Activated effector memory CD4-positive, alpha-beta T cell treated with anti-CD3 and anti-CD28 coated beads, Interleukin-2, amount 50 U/mL, for 16 hours (primary cell): ENCODE results near the gene FAM78A.
A peak's percentile ranks its signal among the peaks of the same experiment; 100 is the strongest.
"Not testable (repeated sequence)": the region's sequence is repeated elsewhere in the genome, so short reads cannot be mapped to it uniquely, and the experiment has no call there.

Experiments used
- DNase-seq: peaks from one replicate; pipeline ENCODE4 v3.0.0-alpha.2; 2020

The FAM78A gene

DNA sequence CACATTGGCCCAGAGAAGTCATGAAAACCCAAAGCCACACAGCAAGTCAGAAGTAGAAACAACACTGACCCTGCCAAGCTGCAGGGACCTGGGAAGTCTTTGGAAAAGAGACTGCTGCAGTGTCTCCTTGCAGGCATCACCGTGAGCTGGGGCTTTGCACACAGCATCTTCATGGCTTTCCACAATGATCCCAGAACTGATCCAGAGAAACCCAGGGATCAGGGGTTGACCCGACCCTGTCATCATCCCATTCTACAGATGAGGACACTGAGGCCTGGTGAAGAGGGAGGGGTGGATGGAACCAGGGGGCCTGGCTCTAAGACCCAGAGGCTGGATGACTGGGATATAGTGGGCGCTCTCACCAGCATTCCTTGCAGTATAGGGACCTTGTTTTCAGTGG lies 4.3 kb upstream of the FAM78A start:
- no peak for DNase-seq

- DNase-seq, result no peak
These were observed 3.7 kb upstream of the FAM78A start for GRCh38 chr9:131279863-131280570.

- no peak for DNase-seq
These were observed 3.0 kb upstream of the FAM78A start for GRCh38 chr9:131279196-131279862.

DNA sequence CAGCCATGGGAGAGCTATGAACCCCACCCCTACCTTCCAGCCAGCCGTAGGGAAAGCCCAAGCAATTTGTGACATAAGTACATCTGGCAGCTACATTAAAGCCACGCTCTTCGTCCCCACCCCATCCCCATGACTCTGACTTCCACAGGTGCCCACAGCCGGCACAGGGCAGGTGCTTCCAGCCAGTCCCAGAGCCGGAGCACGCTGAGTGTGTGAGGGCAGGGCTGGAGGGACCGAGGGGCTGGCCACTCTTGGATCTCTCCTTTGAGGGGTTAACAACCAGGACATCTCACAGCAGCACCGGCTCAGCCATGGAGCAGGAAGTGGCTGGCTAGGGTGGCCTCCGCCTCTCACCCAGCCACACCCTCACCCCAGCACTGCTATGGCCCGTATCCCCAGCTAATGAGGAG lies 2.4 kb upstream of the FAM78A start:
- DNase-seq, result peak; percentile 76

GRCh38 chr9:131277910-131278701 lies 1.8 kb upstream of the FAM78A start:
- DNase-seq, result peak; percentile 89

GRCh38 chr9:131277287-131277909 lies 1.1 kb upstream of the FAM78A start:
- DNase-seq, result peak; percentile 71

GRCh38 chr9:131276891-131277286 lies 579 bp upstream of the FAM78A start:
- DNase-seq, result peak; percentile 82

DNA sequence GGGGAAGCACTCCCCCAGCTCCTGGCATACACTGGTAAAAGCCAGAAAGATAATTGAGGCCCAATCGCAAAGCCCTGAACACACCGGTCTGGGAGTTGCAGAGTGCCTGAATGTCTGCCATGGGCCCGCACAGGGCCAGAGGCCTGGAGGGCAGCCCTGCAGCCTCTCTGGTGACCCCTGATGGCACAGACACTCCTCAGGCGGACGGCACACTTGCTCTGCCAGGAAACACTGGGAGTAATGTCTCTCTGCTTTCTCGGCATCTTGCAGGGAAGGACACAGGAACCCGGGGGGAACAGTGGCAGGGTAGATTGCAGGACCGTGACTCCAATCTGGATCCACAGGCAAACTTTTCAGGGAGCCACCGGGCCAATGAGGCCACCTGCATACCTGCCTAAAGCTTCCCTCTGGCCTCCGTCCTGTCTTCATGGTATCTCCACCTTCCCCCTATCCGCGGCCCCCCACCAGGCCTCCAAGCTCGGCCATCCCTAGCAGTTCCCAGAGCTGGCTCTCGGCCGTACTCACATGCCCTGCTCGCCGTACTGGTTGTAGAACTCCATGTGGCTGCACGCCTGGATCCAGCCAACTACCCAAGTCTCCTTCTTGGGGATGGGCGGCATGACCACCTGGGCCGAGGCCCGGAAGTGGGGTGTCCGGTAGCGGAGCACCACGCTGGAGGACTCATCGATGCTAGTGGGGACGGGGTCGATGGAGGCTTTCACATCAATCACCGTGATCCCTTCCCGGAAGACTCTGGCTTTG lies 797 bp downstream of the FAM78A start:
- DNase-seq, result peak; percentile 74

DNA sequence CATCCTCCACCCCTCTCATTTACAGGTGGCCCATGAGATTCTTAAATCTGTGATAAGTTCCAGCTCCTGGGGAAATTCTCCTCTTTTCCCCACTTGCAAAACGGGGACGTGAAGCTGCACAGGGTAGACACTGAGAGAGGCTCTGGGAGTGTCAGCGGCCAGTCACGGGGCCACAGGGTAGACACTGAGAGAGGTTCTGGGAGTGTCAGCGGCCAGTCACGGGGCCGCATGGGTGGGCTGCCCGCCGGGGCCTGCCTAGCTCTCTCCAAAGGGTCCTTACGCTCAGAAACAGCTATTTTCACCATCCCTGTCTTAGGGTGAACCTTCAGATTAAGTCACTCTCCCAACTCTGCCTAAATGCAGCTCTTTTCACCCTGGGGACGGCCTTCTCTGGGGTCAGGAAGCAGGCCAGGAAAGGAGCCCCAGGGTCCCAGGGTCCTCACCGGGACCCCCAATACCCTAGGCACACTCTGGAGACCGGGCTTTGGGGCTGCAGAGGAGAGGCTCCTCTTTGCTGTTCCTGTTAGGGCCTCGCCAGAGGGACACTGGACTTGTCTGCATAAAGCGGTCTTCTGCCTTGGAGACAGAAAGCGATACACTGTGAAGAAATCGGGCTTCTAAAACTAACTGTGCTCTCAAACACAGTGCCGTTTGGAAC lies 1.5 kb downstream of the FAM78A start:
- DNase-seq, result peak; percentile 75

DNA sequence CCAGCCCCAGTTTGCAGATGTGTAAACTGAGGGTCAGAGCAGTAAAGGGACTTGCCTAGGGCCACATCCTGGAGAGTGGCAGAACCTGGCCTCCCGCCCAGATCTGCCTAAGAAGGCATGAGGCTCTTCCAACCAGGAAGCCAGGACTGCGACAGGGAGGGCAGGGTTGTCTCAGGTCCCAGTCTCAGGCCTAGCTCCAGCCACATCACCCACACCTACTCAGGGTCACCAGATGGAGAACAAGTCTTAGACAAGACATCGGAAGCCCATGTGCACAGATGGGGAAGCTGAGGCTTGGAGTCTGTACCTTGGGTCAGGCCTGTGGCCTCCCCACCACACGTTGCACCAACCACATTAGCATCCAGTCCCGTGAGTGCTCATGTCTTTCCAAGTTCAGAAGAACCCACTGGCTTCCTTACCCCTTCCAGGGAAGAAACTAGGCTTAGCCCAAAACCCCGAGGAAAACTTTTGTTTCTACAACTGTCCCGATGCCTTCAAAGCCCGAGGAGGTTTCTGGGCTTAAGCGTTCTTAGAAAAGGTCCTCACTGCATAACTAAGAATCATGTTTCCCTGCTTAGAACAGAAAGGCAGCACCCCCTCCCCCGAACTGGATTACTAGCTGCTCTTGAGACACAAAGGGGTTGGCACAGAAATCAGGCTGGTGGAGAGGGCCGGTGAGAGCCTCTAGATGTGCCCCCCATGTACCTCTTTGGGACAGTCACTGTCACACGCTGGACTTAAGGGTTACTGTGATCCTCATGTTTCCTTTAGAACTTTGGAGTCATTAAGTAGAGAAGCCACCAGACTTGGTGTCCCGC lies 2.2 kb downstream of the FAM78A start:
- DNase-seq, result no peak

DNA sequence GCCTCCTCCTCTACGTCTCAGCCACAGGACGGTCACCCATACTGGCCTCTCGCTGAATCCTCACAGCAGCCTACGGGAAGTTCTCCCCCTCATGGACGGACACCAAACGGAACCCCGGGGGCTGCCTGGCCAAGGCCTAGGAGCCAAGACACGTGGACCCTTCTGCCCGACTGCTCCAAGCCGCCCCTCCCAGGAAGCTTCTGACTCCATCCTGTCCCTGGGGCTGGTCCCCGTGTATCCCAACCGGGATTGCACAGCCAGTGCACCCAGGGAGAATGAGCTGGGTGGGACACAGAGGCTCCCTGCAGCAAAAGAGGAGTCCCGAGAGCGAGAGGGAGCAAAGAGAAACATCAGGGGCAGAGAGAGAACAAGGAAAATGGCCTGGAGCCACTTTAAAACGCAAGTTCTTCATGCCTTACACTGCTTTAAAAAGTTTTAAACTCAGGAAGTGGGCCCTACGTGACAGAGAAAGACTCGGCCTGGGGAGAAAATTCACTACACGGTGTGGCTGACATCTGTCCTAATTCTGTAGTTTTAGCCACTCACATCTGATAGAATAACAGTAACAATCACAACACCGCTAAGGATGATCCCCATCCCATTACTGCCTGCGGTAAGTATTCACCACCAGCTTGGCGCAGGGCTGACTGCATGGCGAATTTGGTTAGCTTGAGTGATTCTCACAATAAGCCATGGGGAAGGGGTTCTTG lies 3.0 kb downstream of the FAM78A start:
- DNase-seq, result peak; percentile 71

- no peak for DNase-seq
These were observed 4.1 kb downstream of the FAM78A start for GRCh38 chr9:131272212-131272611.

- peak; percentile 71 for DNase-seq
These were observed 4.8 kb downstream of the FAM78A start for GRCh38 chr9:131271506-131271931.

DNA sequence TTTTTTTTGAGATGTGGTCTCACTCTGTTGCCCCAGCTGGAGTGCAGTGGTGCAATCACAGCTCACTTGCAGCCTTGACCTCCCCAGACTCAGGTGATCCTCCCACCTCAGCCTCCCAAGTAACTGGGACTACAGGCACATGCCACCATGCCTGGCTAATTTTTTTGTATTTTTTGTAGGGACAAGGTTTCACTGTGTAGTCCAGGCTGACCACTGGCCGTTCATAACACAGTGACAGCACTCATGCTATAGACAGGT lies 5.4 kb downstream of the FAM78A start:
- DNase-seq, result not testable (repeated sequence)

- peak; percentile 81 for DNase-seq
These were observed 5.9 kb downstream of the FAM78A start for GRCh38 chr9:131270171-131271015.

GRCh38 chr9:131266266-131267229 lies 9.8 kb downstream of the FAM78A start:
- DNase-seq, result peak; percentile 78

GRCh38 chr9:131264231-131264630 lies 12.1 kb downstream of the FAM78A start:
- DNase-seq, result peak; percentile 74

GRCh38 chr9:131263701-131264100 lies 12.6 kb downstream of the FAM78A start:
- no peak for DNase-seq

GRCh38 chr9:131263033-131263343 lies 13.3 kb downstream of the FAM78A start:
- not testable (repeated sequence) for DNase-seq
